HG03135 (cell line): ENCODE measurements around the gene TNPO3.

Source experiments
- ATAC-seq: cut with Tn5 transposase; IDR thresholded peaks from one replicate; pipeline ENCODE4 v1.9.1; 2021; ENCODE audit warnings: mild to moderate bottlenecking, moderate library complexity; ENCODE audit not compliant: unreplicated experiment

The TNPO3 gene

DNA sequence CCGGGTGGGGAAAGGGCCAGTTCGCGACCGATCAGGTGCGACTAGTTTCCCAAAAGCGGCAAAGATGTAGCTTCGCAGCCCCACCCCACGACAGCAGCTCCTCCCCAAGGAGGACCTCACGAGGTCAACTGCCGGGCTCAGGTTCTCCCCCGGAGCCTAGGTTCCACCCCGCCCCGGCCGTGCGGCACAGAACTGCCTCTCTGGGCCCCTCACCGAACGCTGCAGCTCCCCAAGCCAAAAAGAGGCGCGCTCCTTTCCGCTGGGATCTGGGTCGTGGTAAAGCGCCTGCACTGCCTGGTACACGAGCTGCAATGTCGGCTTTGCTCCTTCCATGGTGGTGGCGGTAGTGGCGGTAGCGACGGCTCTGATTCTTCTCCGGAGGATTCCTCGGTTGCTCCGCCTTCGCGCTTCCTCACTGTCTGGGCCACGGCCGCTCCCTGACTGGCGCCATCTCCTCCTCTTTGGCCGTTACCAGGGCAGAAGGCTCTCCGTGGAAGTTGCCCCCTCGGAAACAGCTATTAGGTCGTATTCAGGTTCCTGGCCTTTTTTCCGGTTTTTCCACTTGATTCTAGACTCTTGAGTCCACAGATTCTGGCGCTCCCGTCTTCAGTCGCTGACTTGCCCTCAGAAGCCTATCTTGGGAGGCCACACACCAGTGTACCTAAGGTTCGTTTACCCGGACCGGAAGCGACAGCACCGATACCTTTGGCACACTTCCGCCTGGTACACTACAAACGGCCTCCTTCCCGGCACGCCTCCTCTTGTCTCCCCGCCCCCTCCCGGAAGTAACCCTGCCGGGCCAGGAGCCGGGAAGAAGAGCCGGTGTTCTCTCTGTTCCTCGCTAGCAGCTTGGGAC is at the start of gene TNPO3:
Gene TNPO3 (minus strand): TSS at position 674 of the 856 bp plus-strand sequence. CDS start 341 bp downstream, at position 333.
- ATAC-seq: peak; percentile 88

DNA sequence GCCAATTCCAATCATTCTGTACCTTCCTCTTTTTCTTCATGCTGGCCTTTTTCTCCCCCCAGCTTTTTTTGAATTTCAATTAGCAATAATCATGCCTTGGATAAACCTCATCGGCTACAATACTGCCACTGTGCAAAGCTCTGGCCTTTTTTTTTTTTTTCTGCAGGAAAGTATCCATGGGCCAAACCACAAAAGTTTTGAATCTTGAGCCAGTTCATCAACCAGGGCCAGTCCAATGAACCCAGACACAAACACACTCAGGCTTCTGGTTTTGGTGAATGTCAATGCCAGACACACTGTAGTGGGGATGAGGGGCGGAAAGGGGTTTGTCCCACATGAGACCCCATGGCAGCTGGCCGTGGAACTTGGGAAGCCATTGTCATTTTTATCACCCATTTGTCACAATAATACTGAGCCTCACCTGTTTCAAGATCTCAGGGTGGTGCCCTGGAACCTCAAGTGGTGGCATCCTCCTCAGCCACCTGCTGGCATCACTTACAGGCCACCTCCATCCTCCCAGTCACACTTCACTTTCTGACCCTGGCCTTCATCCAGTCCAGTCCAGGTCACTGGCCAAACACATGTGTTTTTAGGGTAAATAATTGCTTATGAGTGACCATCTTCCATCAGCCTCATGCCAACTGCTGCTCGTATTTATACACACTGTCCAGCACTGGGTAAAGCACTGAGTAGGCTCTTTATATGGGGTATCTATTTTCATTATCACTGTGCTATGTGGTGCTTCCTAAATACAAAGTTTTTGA is 48.8 kb upstream of the TNPO3 start:
- ATAC-seq: no peak

DNA sequence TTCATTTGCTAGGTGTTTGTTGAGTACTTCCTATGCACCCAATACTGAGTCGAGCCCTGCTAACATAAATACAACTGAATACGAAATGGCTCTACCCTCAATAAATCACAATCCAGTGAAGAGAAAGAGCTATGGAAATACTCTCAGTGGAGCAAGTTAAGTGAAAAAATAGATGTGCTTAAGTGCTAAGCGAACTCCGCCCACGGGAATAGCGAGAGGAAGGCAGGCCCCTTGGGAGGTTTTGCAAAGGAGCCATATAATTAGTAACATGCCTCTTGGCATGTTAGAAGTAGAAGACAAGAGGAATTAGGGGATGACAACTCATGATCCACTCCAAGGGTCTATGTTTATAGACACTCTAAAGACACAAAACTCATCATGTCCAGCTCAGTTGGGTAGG is 46.8 kb upstream of the TNPO3 start:
- ATAC-seq: no peak

DNA sequence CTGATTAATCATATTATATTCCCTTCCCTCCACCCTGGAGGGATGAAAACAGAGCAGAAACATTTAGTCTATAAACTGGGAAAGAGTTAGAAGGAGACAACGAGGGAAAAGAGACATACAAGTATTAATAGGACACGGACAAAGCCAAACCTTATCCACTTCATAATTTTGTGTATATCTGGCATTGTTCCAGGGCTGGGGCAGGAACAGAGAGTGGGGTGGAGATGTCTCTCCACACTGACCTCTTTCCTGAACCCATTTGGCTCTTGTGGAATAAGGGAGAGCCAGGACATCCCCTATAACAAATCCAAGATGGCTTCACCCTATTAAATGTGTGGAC is 45.9 kb upstream of the TNPO3 start:
- no peak for ATAC-seq

DNA sequence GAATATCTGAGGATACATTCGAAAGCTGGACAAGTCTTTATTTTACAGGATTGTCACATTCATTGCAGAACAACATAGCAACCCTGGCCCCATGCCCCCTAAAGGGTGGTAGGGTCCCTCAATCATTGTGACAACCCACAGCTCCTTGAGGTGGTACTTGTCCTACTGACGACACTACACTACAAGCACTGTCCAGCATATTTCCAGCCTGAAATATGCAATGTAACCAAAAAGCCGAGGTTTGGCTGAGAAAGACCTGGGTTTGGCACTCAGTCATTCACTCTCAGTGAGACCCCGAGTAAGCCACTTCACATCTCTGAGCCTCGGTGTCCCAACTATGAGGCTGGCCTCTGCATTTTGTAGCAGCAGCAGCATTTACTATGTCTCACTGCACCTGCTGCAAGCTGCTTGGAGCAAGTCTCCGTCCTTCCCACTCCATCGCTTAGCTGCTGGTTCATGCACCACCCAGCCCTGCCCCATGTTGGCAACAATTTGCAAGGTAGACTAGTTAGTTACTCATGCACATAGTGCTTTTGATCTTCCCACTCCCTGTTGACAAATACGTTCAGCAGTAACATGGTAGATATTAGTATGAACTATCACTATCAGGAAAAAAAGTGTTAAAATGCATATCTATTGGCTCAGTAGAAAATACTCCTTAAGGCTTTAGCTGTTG is 43.6 kb upstream of the TNPO3 start:
- ATAC-seq: no peak

DNA sequence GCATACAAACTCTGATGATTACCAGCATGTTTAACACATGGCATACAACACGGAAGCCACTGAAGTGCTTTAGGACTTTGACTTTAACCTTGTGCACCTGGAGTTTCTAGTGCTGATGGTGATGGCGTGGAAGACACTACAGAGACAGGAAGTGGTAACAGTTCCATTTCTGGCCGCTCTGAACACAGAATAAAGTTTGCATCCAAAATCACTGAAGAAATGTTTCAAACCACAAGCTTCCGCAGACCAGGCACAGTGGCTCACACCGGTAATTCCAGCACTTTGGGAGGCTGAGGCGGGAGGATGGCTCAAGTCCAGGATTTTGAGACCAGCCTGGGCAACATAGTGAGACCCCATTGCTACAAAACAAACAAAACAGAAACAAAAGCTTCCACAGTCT is 40.3 kb upstream of the TNPO3 start:
- ATAC-seq: peak; percentile 76

DNA sequence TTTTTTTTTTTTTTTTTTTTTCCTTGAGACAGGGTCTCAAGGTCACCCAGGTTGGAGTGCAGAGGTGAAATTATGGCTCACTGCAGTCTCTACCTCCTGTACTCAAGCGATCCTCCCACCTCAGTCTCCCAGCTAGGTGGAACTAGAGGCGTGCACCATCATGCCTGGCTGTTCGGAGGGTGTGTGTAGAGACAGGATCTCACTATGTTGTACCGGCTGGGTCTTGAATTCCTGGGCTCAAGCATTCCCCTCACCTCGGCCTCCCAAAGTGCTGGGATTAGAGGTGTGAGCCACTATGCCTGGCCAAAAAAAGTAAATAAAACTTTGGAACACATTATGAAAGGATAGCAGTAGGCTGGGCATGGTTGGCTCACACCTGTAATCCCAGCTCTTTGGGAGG is 39.6 kb upstream of the TNPO3 start:
- no peak for ATAC-seq

DNA sequence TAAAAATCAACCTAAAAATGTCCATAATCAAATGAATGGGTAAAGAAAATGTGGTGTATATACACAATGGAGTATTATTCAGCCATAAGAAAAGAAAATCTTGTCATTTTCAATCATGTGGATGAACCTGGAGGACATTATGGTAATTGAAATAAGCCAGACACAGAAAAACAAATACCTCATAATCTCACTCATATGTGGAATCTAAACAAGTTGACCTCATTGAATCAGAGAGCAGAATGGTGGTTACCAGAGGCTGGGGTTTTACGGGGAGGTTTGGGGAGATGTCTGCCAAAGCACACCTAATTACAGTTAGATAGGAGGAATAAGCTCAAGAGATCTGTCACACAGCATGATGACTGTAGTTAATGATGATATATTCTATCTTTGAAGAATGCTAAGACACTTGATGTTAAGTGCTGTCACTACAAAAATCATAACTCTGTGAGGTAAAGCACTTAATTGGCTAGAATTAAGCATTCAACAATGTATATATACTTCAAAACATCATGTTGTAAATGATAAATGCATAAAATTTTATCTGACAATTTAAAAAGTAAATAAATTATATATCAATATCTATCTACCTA is 39.1 kb upstream of the TNPO3 start:
- no peak for ATAC-seq

DNA sequence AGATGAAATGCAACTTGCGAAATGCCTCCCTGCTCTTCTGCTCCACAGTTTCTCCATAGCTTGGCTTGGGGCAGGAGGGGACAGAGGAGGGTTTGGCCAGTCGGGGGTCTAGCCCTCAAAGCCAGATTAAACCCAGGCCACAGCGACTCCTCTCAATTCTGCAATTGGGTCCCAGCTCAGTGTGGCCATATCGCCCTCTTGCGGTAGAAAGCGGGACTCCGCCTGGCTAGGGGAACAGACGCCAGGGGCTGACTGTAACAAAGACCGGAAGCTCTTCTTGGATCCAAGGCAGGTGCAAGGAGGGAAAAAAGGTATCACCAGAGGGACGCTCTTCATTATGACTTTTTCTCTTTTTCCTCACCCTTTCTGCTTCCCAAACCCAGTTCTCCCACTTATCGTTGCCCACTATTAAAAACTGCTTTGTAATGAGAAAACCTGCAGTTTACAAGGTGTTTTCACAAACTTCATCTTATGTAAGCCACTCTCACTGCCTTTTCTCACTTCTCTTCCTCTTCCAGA is 36.6 kb upstream of the TNPO3 start:
- no peak for ATAC-seq

DNA sequence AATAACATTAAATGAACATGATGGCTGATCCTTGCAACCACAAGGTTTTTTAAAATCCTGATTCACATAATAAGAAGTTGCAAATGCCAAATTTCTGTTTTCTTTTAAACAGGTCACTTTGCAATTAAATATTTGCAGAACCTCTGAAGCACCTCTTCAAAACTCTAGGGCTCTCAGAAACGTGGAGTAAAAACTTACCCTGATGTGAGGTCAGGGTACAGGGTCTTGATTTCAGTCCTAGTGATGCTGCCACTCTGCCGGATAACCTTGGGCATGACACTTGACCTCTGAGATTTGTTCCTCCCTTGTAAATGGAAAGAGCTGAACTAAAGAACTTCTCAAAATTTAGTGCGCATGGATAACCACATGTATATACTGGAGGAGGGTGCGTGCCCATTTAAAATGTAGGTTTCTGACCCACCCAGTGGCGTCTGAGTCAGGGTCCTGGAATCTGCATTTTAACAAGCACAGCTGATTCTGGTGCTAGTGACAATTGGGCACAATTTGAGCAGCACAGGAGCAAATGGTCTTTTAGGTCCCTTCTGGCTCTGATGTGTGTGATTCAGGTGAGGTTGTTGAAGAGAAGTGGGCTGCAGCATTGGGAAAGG is 35.5 kb upstream of the TNPO3 start:
- no peak for ATAC-seq

DNA sequence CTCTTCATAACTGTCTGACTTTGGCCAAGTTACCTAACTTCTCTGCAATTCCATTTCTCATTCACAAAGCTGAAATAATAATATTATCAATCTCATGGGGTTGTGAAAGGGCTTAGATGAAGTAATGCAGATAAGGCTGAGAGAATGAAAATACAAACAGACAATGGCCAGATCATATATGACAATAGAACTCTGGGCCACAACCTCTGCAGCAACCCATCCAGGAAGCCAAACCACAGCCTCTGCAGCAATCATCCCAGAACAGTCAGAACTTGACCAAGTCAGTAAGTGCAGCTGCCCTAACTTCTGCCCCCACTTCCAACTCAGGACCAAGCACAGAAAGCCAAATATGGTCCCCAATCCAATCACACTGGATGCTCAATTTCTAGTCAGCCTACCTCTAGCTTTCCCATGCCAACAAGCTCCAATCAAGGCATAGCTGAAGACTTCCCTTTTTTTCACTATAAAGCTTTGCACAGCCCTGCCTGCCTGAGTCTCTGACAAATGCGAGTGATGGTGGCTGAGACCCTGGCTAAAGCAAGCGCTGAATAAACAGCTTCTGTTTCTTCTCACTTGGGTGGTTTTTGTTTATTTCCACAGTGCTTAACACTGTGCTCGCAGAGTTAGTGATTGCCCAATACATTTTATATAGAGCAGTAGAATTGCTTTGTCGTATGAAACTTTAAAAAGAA is 34.8 kb upstream of the TNPO3 start:
- ATAC-seq: peak; percentile 66

DNA sequence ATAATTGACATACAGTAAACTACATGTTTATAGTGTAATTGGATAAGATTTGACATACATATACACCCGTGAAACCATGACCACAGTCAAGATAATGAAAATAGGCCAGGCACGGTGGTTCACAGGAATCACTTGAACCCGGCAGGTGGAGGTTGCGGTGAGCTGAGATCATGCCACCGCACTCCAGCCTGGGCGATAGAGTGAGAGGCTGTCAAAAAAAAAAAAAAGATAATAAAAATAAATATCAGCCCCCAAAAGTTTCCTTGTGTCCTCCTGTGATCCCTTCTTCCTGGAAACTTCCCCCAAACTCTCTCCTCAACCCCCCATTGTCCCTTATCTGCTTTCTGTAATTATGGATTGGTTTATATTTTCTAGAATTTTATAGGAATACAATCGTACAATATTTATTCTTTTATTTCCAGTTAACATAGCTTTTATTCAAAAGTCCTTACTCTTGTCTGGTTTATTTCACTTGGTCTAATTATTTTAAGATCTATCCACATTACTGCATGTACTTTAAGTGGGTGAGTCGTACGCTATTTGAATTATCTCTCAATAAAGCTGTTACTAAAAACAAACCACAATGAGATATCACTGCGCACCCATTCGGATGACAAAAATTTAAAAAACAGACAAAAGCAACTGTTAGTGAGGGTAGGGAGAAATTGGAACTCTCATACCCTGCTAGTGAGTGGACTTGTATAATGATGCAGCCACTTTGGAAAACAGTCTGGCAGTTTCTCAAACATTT is 30.1 kb upstream of the TNPO3 start:
- ATAC-seq: no peak

DNA sequence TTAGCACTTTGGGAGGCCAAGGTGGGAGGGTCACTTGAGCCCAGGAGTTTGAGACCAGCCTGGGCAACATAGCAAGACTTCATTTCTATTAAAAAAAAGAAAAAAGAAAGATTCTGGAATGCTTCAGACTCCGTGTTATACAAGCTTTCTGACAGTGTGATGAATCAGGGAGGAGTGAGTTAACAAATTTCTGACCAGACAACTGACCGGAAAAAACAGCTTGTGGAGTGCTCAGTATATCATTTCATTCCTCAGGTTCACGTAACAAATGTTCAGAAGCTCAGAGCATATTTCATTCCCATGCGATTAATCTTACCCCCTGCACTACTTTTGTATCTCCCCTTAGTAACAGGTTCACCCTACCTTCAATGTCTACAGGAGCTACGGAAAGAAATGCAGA is 28.6 kb upstream of the TNPO3 start:
- ATAC-seq: no peak

DNA sequence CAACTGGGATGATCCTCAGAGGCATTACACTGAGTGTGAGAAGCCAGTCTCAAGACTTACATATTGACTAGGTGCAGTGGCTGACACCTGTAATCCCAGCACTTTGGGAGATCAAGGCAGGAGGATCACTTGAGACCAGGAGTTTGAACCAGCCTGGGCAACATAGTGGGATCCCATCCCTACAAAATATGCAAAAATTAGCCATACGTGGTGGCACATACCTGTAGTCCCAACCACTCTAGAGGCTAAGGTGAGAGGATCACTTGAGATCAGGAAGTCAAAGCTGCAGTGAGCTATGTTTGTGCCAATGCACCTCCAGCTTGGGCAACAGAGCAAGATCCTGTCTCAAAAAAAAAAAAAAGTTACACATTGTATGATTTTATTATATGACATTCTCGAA is 23.5 kb upstream of the TNPO3 start:
- ATAC-seq: no peak

DNA sequence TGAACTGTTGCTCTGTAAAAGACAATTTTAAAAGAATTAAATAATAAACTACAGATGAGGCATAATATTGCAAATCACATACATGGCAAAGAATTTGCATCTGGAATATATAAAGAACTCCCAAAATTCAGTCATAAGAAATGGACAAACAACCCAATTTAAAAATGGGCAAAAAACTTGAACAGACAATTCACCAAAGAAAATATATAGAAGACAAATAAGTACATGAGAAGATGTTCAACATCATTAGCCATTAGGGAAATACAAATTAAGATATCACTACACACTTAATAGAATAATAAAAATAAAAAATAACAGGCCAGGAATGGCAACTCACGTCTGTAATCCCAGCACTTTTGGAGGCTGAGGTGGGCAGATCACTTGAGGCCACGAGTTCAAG is 22.0 kb upstream of the TNPO3 start:
- ATAC-seq: no peak

DNA sequence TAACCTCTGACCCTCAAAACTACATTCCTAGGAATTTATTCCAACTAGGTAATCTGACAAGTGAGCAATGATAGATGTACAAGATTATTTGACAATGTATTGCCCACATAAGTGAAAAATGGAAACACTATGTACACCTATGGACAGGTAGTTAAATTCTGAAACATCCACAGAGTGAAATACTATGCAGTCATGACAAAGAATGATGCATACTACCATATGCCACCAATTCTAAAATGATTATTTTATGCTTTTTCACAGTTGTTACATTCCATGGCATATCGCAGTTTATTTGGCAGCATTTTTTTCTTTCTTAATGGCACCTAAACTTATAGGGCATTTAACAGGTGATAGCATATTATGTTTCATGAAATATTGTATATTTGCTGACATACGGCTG is 20.1 kb upstream of the TNPO3 start:
- ATAC-seq: no peak

DNA sequence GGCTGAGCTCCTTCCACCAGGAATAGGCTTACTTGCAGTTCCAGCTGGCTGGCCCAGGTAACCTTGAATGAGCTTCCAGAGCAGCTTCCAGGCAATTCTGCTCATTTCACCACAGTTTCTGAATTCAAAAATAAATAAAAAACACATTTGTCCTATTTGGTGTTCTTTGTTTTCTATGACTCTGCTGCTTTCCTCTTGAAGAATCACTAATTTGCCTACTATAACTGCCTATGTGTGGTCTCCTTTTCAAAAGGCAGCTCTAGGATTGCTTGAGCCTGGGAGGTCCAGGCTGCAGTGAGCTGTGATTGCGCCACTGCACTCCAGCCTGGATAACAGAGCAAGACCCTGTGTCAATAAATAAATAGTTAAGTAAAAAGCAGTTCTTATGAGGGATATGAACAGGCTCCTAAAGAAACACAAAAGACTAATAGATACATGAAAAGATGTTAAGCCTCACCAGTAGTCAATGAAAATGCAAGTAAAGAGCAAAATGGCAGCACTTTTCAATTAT is 19.5 kb upstream of the TNPO3 start:
- no peak for ATAC-seq

DNA sequence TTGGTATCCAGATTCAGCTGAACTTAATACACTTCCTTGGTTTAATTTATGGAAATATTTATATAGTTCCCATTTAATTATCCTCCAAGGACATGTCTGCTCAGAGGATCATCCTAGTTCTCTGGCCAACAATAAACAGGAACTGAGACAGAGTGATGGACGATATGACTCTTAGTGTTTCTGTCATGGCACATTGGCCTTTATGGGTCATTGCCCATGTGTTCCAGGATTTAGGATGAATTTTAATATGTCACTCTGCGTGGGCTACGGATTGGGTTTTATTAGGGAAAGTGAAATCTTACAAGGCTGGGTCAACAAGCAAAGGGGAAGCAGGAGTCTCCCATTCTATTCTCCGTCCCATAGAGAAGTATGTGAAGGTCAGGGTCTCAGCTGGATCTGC is 18.8 kb upstream of the TNPO3 start:
- no peak for ATAC-seq

DNA sequence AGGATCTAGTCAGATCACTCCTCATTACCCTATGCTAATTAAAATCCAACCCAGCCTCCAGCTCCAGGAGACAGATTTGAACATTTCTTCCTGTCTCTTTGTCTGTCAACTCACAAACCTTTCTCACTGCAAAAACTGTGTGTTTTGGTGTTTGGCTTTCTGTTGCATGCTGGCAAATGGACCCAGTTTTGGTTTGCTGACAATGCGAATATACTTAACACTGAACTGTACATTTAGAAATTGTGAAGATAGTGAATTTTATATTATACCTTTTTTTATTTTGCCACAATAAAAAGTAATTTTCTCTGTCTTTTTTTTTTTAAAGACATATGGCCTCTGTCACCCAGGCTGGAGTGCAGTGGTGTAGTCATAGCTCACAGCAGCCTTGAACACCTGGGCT is 18.3 kb upstream of the TNPO3 start:
- ATAC-seq: no peak
